Ascending aorta (tissue), 2 donors: ENCODE data around the gene MAPK12. TPM values are rescaled to one million over a fixed set of nuclear protein-coding genes. Genes with fewer than 3 reads are reported as not detected.
A peak's percentile ranks its signal among the peaks of the same experiment; 100 is the strongest.

Experiments
- DNase-seq, 2 donors: peaks; one replicate each; pipeline ENCODE4 v3.0.0-alpha.2; 2019; ENCODE audit warnings: low spot score in 2 of 2
- H3K27ac ChIP-seq, 2 donors: fragments of 200-600 bp; sonication (generic); one replicate each; pipeline ENCODE4 v1.5.1; 2016 to 2017; ENCODE audit warnings: mild to moderate bottlenecking in 1 of 2
- H3K27me3 ChIP-seq: fragments of 200-600 bp; sonication (generic); one replicate; pipeline ENCODE4 v1.5.1; 2017
- H3K36me3 ChIP-seq, 2 donors: fragments of 200-600 bp; sonication (generic); one replicate each; pipeline ENCODE4 v1.5.1; 2016
- H3K4me1 ChIP-seq, 2 donors: fragments of 200-600 bp; sonication (generic); one replicate each; pipeline ENCODE4 v1.5.1; 2016 to 2017; ENCODE audit warnings: mild to moderate bottlenecking in 1 of 2
- H3K4me3 ChIP-seq, 2 donors: fragments of 200-600 bp; sonication (generic); one replicate each; pipeline ENCODE4 v1.5.1; 2016 to 2017; ENCODE audit warnings: mild to moderate bottlenecking in 1 of 2
- H3K9me3 ChIP-seq, 2 donors: fragments of 200-600 bp; sonication (generic); one replicate each; pipeline ENCODE4 v1.5.1; 2016
- intact Hi-C: fragments of 100-400 bp; cut with DNase I; formaldehyde crosslinking; loops from one replicate; pipeline ENCODE4 v1.15.1; 2023
- total RNA-seq: library from RNA; depleted of rRNA; stranded (reverse); fragments of >200 nt; gene quantifications from one replicate; pipeline ENCODE4 v1.1.0, GENCODE V29; 2016
- TF ChIP-seq, protein P1 (sequence below), 3 experiments: fragments of 200-600 bp in 2 of 3; fragments of 450-650 bp in 1 of 3; sonication (generic) in 2 of 3; IDR thresholded peaks; one replicate each; pipeline ENCODE4 v1.5.1; 2016 to 2019; ENCODE audit warnings: antibody characterized with exemption in 3 of 3, mild to moderate bottlenecking in 1 of 3, moderate library complexity in 1 of 3

MAPK12 gene
- total RNA-seq, 1 donor from 2014 or later = 29.4 TPM

DNA sequence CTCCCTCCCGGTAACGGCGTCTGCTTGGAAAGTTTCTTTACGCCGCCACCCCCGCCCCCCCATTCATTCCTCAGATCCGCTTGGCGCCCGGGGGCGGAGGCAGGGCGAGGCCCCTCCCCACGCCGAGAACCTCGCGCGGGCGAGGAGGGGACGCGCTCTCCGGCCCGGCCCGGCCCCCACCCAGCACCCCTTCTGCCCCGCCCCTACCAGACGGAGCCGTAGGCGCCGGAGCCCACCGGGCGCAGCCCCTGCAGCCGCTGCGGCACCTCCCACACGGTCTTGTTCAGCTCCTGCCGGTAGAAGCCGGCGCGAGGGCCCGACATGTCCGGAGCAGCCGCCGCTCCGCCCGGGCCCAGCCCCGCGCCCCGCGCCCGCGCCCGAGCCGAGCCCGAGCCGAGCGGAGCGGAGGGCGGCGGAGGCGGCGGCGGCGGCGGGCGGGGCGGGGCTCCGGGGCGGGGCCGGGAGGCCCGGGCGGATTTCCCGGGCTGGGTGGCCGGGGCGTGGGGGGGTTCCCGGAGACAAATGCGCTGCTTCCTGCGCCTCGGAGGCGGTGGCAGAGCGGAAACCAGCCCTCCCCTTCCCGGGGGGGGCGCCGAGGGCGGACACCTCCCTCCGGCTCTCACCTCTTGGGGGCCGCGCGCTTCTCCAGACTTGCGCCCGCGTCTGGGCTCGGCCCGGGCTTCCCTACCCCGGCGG lies 8.6 kb upstream of the MAPK12 start, which contains the start of gene MAPK11:
MAPK11 (minus strand) TSS at position 411 of the 696 bp plus-strand sequence; CDS start at position 323, 88 bp downstream.
- H3K4me1 ChIP-seq = peaks cover 15 to 34% of the 10 kb centered on the region in 2 donors
- no peaks in the 10 kb centered on the region for H3K27me3 ChIP-seq
- H3K9me3 ChIP-seq = no peaks in the 10 kb centered on the region
- H3K4me3 ChIP-seq = peak within 1 kb of the TSS; percentile 49 to 66
- H3K36me3 ChIP-seq = peaks cover 3 to 4% of the 10 kb centered on the region in 2 donors
- H3K27ac ChIP-seq = peak within 1 kb of the TSS; percentile 42 to 51
- TF ChIP-seq, protein P1, sequence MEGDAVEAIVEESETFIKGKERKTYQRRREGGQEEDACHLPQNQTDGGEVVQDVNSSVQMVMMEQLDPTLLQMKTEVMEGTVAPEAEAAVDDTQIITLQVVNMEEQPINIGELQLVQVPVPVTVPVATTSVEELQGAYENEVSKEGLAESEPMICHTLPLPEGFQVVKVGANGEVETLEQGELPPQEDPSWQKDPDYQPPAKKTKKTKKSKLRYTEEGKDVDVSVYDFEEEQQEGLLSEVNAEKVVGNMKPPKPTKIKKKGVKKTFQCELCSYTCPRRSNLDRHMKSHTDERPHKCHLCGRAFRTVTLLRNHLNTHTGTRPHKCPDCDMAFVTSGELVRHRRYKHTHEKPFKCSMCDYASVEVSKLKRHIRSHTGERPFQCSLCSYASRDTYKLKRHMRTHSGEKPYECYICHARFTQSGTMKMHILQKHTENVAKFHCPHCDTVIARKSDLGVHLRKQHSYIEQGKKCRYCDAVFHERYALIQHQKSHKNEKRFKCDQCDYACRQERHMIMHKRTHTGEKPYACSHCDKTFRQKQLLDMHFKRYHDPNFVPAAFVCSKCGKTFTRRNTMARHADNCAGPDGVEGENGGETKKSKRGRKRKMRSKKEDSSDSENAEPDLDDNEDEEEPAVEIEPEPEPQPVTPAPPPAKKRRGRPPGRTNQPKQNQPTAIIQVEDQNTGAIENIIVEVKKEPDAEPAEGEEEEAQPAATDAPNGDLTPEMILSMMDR (IDR thresholded peaks at IDR 0.05) = no peak
- intact Hi-C loops = loop anchor here (2.0 kb wide), 1 partner anchor 17 kb away; no protein-coding TSS in a partner anchor
- no peak for DNase-seq

DNA sequence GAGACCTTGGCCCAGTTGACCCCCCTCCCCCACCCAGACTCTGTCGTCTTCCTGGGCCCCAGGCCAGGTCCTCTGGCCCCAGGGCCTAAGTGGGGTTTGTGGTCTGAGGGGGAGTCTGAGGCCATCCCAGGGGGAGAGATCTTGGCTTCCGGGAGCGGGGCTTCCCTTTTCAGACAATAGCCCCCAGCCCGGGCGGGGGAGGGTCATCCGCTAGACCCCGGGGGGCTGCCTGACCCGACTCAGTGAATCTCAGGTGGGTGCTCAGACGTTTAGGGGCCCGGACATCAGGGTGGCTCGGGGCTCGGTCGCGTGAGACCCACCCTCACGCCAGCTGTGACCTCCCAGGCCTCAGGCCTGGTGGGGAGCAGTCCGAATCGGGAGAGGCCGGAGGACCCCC lies 8.1 kb upstream of the MAPK12 start:
- H3K4me1 ChIP-seq = peaks cover 15 to 34% of the 10 kb centered on the region in 2 donors
- no peak for DNase-seq

DNA sequence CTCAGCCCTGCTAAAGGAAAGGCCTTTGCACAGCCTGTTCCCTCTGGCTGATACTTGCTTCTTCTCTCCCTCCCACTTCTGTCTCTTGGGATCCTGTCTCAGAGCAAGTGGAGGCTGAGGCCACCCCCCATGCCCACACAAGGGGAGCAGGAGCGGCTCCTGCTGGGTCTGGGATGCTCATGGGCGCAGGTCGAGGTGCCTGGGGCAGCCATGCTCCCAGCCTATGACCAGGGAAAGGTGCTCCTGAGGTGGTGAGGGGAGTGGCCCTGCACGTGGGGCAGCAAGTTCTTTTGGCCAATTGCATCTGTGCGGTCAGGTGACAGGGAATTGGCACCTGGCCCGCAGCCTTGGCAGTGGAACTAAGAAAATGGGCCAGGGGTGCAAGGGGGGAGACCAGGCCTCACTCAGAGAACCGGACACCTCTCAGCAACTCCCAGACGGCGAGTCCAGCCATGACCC lies 7.2 kb upstream of the MAPK12 start:
- TF ChIP-seq, protein P1 (IDR thresholded peaks at IDR 0.05) = no peak
- intact Hi-C loops = no loop called here
- no peak overlapping the region for H3K27ac ChIP-seq
- H3K36me3 ChIP-seq = no peaks in the 10 kb centered on the region
- H3K9me3 ChIP-seq = no peaks in the 10 kb centered on the region
- DNase-seq = no peak
- H3K27me3 ChIP-seq = no peaks in the 10 kb centered on the region
- H3K4me1 ChIP-seq = peaks cover 15 to 34% of the 10 kb centered on the region in 2 donors
- H3K4me3 ChIP-seq = no peak overlapping the region

More for the DNA sequence above, 8.1 kb upstream of the MAPK12 start:
- Histone ChIP-seq H3K36me3 (no peaks in the 10 kb centered on the region), H3K27me3 (no peaks in the 10 kb centered on the region), H3K27ac (peak overlapping the region; percentile 42 to 51), H3K9me3 (no peaks in the 10 kb centered on the region), H3K4me3 (peak overlapping the region; percentile 49 to 66)
- intact Hi-C loops = no loop called here
- TF ChIP-seq, protein P1 (IDR thresholded peaks at IDR 0.05) = no peak

DNA sequence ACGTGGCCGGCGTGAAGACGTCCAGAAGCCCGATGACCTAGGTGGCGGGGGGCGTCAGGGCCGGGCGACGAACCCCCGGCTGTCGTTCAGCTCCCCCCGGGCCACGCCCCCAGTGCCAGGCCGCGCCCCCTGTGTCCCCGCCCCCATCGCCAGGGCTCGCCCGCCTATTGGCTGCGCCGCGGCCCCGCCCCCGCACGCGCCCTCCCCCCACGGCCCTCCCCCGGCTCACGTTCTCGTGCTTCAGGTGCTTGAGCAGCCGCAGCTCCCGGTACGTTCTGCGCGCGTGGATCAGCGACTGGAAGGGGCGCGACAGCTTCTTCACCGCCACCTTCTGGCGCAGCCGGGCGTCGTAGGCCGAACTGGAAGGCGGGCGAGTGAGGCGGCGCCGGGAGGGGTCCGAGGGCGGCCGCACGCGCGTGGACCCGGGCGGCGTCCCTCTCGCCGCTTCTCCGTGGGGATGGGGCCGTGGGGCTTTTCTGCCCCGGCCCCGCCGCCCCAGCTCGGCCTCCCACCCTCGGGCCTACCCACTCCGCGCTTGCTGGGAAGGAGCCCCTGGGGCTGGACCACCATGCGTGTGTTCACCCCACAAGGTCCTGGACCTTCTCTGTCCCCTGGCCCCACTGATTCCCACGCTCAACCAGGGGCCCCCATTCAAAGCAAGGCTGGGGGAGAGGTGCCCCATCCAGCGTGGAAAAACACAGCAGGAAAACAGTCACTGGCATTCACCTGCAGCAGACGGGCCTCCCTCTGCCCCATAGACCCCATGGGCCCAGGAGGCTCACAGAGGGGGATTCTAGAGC lies 6.3 kb upstream of the MAPK12 start:
- Histone ChIP-seq H3K27ac (no peak overlapping the region), H3K36me3 (no peaks in the 10 kb centered on the region), H3K27me3 (no peaks in the 10 kb centered on the region), H3K9me3 (no peaks in the 10 kb centered on the region), H3K4me1 (peaks cover 15 to 34% of the 10 kb centered on the region in 2 donors), H3K4me3 (peak overlapping the region; percentile 30 to 58)
- TF ChIP-seq, protein P1 (IDR thresholded peaks at IDR 0.05) = peak in 1 of 3 experiments; percentile 40
- intact Hi-C loops = no loop called here
- no peak for DNase-seq

DNA sequence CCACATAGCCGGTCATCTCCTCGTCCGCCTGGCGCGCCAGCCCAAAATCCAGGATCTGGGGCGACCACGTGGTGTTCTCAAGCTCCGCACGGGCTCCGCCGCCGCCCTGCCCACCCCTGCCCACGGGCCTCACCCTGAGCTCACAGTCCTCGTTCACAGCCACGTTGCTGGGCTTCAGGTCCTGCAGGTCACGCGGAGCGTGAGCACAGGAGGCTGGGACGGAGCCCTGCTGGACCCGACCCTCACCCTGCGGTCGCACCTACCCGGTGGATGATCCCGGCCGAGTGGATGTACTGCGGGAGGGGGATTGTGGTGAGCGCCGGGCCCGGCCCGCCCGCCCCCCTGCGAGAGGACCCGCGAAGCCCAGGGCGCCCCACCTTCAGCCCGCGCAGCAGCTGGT lies 5.5 kb upstream of the MAPK12 start:
- Histone ChIP-seq H3K27ac (no peak overlapping the region), H3K27me3 (no peaks in the 10 kb centered on the region), H3K36me3 (no peaks in the 10 kb centered on the region), H3K4me3 (peak overlapping the region; percentile 30 to 58), H3K4me1 (peaks cover 15 to 36% of the 10 kb centered on the region in 2 donors), H3K9me3 (no peaks in the 10 kb centered on the region)
- intact Hi-C loops = no loop called here
- TF ChIP-seq, protein P1 (IDR thresholded peaks at IDR 0.05) = no peak
- DNase-seq = no peak
